ENCODE data around the gene RNF181. TPM values are rescaled to one million over a fixed set of nuclear protein-coding genes. Genes with fewer than 3 reads are reported as not detected.

The RNF181 gene
- total and polyA plus RNA-seq, 2 of the 13 experiments (the other 11 are each of a cell fraction or from before 2014, with no cell fraction given): 224 to 578 TPM

DNA sequence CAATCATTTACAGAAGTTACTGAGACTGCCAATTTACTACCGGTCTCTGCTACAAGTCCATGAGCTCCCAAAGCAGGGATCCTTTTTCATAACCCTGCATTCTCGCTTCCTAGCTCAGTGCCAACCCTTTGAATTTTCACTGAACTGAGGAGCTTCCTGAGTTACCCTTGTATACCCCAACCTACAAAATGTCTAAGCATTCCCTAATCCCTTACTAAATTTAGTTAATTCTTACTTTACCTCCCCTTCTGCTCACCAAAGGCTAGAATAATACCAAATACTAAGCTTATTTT lies 47.0 kb upstream of the RNF181 start:
- H3K9me3 ChIP-seq (ENCODE audit: low read length): no peaks in the 10 kb centered on the region
- H3K4me1 ChIP-seq (ENCODE audit: insufficient read depth, low read length): no peaks in the 10 kb centered on the region
- H3K9ac ChIP-seq (ENCODE audit: insufficient read depth, low read depth, low read length): no peak overlapping the region
- H3K36me3 ChIP-seq (replicated peaks in 1 of 2; ENCODE audit: control insufficient read depth in 1 of 2, insufficient read depth in 2 of 2, low read length in 2 of 2): peaks cover 30 to 58% of the 10 kb centered on the region in 2 experiments
- H3K79me2 ChIP-seq (ENCODE audit: insufficient read depth, low read length): no peaks in the 10 kb centered on the region
- BruUV-seq (replicated peaks): no TSS peak
- no peak overlapping the region for H3K27ac ChIP-seq (ENCODE audit: extremely low read length, insufficient read depth, low read length)
- 90% methylated on average over 2 of the region's 2 CpGs for WGBS (ENCODE audit: low lambda C conversion rate)
- CTCF ChIA-PET (ENCODE audit: low intra/inter-chr PET ratio, low total read pairs): no interaction called here
- TF ChIP-seq ZNF282 (IDR thresholded peaks at IDR 0.05; ENCODE audit: partially characterized antibody) (no peak), THAP11 (CRISPR knock-in tag; IDR thresholded peaks at IDR 0.05) (peak; percentile 4; the same call in 1 of the 2 replicates), RBFOX2 (IDR thresholded peaks at IDR 0.05; ENCODE audit: low read depth, low read length) (peak; percentile 46; the same call in 1 of the 2 replicates)
- POLR2A ChIA-PET: interaction anchor here (0.9 to 20.8 kb wide), 7 partner anchors 7 to 128 kb away, joined by 4 to 645 read pairs (median 43); partner anchors contain the start of genes C2orf68, GGCX, MAT2A and RNF181
- no peak overlapping the region for H2AFZ ChIP-seq (ENCODE audit: low read length)
- H3K4me2 ChIP-seq (ENCODE audit: low read depth, low read length): no peak overlapping the region
- intact Hi-C loops (cut with micrococcal nuclease; ENCODE audit: unreplicated experiment): no loop called here
- peaks cover 12% of the 10 kb centered on the region for H4K20me1 ChIP-seq (ENCODE audit: insufficient read depth, low read length)
- no peak overlapping the region for H3K4me3 ChIP-seq (replicated peaks in 1 of 3; ENCODE audit: insufficient read depth in 1 of 3, low read depth in 2 of 3, low read length in 3 of 3)
- DNase-seq (ENCODE audit: low spot score) (no peak), FAIRE-seq (no peak), ATAC-seq (peak; percentile 4; the same call in 1 of the 3 replicates)
- H3K27me3 ChIP-seq (ENCODE audit: control insufficient read depth in 1 of 2, insufficient read depth in 2 of 2, low read length in 2 of 2): no peaks in the 10 kb centered on the region
- in situ Hi-C loops (cut with HindIII; ENCODE audit: extremely low pct_ligation_motif_present, low pct_unique_long_range_greater_than_20kb): no loop called here

DNA sequence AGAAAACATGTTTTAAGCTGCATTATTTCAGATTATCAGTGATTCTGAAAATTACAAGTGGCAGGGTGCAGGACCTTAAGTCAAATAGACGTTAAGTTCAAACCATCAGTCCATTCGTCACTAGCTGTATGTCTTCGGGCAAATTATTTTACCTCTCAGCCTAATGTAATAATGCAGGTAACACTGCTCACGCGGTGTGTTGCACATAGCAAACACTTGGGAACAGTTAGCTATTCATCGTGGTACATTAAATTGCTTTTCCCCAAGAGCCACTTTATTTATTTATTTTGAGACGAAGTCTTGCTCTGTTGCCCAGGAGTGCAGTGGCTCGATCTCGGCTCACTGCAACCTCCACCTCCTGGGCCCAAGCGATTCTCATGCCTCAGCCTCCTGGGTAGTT lies 46.5 kb upstream of the RNF181 start:
- H3K4me1 ChIP-seq (ENCODE audit: insufficient read depth, low read length): no peaks in the 10 kb centered on the region
- H3K9ac ChIP-seq (ENCODE audit: insufficient read depth, low read depth, low read length): no peak overlapping the region
- H3K36me3 ChIP-seq (replicated peaks in 1 of 2; ENCODE audit: control insufficient read depth in 1 of 2, insufficient read depth in 2 of 2, low read length in 2 of 2): peaks cover 34 to 57% of the 10 kb centered on the region in 2 experiments
- ATAC-seq: no peak
- ChIA-PET POLR2A (interaction anchor here (1.4 to 20.8 kb wide), 6 partner anchors 8 to 128 kb away, joined by 4 to 645 read pairs (median 131); partner anchors contain the start of genes C2orf68, GGCX, MAT2A and RNF181), CTCF (ENCODE audit: low intra/inter-chr PET ratio, low total read pairs) (interaction anchor here (4.8 kb wide), 1 partner anchor 128 kb away, joined by 45 read pairs; no protein-coding TSS in a partner anchor)
- peaks cover 12% of the 10 kb centered on the region for H4K20me1 ChIP-seq (ENCODE audit: insufficient read depth, low read length)
- FAIRE-seq: no peak
- in situ Hi-C loops (cut with HindIII; ENCODE audit: extremely low pct_ligation_motif_present, low pct_unique_long_range_greater_than_20kb): no loop called here
- no peak for DNase-seq (ENCODE audit: low spot score)
- no peak for TF ChIP-seq ZNF597 (CRISPR knock-in tag; IDR thresholded peaks at IDR 0.05)
- TF ChIP-seq AFF4 (CRISPR knock-in tag; IDR thresholded peaks at IDR 0.05): no peak
- TF ChIP-seq ZNF3 (CRISPR knock-in tag; IDR thresholded peaks at IDR 0.05): no peak
- TF ChIP-seq IRF9 (CRISPR knock-in tag; IDR thresholded peaks at IDR 0.05; ENCODE audit: borderline replicate concordance): no peak
- no peak for TF ChIP-seq ARHGAP35 (CRISPR knock-in tag; IDR thresholded peaks at IDR 0.05; ENCODE audit: borderline replicate concordance)
- TF ChIP-seq RBM22 (optimal IDR thresholded peaks at IDR 0.05; ENCODE audit: low read length): peak; percentile 53
- H3K27me3 ChIP-seq (ENCODE audit: control insufficient read depth in 1 of 2, insufficient read depth in 2 of 2, low read length in 2 of 2): no peaks in the 10 kb centered on the region
- no TSS peak for BruUV-seq (replicated peaks)
- H3K9me3 ChIP-seq (ENCODE audit: low read length): no peaks in the 10 kb centered on the region
- no peak overlapping the region for H3K4me2 ChIP-seq (ENCODE audit: low read depth, low read length)
- WGBS (ENCODE audit: low lambda C conversion rate): 96% methylated on average over 10 of the region's 10 CpGs
- no peak overlapping the region for H2AFZ ChIP-seq (ENCODE audit: low read length)
- H3K27ac ChIP-seq (ENCODE audit: extremely low read length, insufficient read depth, low read length): no peak overlapping the region
- intact Hi-C loops (cut with micrococcal nuclease; ENCODE audit: unreplicated experiment): no loop called here
- no peak overlapping the region for H3K4me3 ChIP-seq (replicated peaks in 1 of 3; ENCODE audit: insufficient read depth in 1 of 3, low read depth in 2 of 3, low read length in 3 of 3)
- H3K79me2 ChIP-seq (ENCODE audit: insufficient read depth, low read length): no peaks in the 10 kb centered on the region
